ENCODE measurements around the gene ATXN1.

Gene ATXN1

DNA sequence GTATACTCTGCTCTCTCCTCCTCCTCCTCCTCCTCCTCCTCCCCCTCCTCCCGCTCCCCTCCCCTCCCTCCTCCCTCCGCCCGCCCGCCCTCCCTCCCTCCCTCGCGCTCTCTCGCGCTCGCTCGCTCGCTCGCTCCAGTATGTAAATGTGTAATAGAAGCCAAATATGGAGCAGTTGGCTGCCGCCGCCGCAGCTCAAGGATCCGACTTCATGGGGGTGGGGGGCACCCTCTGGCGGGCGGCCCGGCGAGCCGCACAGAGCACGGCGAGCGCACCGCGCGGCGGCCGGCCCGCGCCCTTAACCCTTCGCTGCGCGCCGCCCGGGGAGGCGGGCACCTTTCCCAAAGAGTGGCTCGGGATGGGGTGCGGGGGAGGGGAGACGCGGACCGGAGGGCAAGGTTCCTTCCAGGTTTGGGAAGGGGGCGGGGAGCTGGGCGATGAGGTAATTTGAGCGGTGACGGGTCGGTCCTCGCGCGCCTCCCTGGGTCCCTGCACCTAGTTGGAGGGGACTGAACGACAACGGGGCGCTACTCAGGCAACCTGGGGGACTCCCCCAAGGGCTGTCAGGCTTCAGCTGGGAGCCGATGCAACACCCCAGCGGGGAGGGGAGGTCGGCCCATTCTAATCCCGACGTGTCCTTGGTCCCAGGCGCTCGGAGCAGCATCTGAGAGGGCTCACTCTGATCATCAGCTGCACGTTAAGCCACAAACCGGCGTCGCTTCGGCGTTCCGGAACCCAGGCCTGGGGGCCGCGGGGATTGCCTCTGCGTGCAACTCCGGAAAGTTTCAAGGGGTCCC, 409 bp upstream of the ATXN1 start:
- Histone ChIP-seq H3K4me1 (peaks cover 18% of the 10 kb centered on the region), H3K4me3 (ENCODE audit: low read depth, low read length) (peak overlapping the region; percentile 79), H3K36me3 (no peaks in the 10 kb centered on the region), H3K27me3 (no peaks in the 10 kb centered on the region), H3K9me3 (no peaks in the 10 kb centered on the region)
- peak; percentile 87 for DNase-seq
- TF ChIP-seq, protein P1, sequence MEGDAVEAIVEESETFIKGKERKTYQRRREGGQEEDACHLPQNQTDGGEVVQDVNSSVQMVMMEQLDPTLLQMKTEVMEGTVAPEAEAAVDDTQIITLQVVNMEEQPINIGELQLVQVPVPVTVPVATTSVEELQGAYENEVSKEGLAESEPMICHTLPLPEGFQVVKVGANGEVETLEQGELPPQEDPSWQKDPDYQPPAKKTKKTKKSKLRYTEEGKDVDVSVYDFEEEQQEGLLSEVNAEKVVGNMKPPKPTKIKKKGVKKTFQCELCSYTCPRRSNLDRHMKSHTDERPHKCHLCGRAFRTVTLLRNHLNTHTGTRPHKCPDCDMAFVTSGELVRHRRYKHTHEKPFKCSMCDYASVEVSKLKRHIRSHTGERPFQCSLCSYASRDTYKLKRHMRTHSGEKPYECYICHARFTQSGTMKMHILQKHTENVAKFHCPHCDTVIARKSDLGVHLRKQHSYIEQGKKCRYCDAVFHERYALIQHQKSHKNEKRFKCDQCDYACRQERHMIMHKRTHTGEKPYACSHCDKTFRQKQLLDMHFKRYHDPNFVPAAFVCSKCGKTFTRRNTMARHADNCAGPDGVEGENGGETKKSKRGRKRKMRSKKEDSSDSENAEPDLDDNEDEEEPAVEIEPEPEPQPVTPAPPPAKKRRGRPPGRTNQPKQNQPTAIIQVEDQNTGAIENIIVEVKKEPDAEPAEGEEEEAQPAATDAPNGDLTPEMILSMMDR (IDR thresholded peaks at IDR 0.05; ENCODE audit: low read depth, low read length) = peak; percentile 6; the same call in 1 of the 2 replicates

DNA sequence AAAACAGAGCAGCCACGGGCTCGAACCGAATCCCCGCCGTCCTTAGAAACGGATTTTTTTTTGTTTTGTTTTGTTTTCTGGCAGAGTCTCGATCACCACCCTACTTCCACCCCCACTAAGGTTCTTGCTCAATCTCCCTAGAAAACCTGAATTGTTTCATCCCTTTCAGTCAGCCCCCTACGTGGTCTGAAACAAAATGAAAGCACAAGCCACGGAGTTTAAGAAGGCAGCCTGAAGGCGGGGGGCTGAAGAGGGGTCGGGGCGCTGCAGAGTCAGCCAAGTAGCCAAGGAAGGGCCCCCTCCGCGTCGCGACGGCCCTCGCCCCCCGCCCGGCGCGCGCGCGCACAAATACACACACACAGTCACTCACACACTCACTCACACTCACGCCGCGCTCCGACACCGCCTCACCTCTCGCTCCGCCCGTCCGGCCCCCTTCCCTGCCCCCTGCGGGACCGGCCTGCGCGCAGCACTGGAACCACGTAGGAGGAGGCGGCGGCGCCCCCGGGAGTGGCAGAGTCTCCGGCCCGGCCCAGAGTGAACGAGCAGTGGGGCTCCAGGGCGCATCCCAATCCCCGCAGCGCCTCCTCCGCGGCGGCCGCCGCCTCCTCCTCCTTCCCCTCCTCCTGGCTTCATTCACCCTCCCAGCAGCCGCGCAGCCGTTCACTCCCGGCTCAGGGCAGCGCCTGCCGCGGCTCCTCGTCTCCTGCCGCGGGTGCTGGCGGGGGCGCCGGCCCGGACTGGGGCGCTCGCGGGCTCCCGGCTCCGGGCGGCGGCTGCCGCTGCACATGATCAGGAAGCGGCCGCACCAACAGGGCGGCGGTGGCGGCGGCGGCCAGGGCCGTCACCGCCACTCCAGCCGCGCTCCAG, 1.4 kb downstream of the ATXN1 start:
- H3K9me3 ChIP-seq = no peaks in the 10 kb centered on the region
- no peaks in the 10 kb centered on the region for H3K36me3 ChIP-seq
- peak overlapping the region; percentile 89 for H3K4me3 ChIP-seq (ENCODE audit: low read depth, low read length)
- peaks cover 22% of the 10 kb centered on the region for H3K4me1 ChIP-seq
- no peaks in the 10 kb centered on the region for H3K27me3 ChIP-seq
- TF ChIP-seq, protein P1 (IDR thresholded peaks at IDR 0.05; ENCODE audit: low read depth, low read length) = no peak
- peak; percentile 80 for DNase-seq

DNA sequence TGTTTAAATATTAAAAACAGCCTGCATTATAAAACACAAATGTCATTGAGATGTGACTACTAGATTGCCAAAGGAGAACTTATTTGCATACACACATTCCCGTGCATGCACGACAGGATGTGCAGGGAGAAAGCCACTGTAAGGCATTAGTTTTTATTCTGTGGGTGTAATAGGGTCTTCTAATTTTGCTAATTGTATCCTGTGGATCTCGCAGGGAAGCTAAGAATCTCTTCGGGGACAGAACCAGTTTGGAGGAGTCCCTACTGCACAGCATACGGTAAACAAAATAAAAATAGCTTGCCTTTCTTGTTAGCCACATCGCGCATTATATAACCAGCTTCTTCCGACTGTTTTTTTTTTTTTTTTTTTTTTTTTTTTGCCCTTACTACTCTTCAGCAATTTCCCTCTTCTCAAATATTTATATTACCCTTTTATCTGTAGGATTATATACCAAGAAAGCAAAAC, 2.0 kb downstream of the ATXN1 start:
- no peak for DNase-seq
- H3K9me3 ChIP-seq = no peaks in the 10 kb centered on the region
- H3K4me3 ChIP-seq (ENCODE audit: low read depth, low read length) = peak overlapping the region; percentile 89
- H3K27me3 ChIP-seq = no peaks in the 10 kb centered on the region
- H3K4me1 ChIP-seq = peaks cover 22% of the 10 kb centered on the region
- no peaks in the 10 kb centered on the region for H3K36me3 ChIP-seq
- TF ChIP-seq, protein P1 (IDR thresholded peaks at IDR 0.05; ENCODE audit: low read depth, low read length) = no peak

DNA sequence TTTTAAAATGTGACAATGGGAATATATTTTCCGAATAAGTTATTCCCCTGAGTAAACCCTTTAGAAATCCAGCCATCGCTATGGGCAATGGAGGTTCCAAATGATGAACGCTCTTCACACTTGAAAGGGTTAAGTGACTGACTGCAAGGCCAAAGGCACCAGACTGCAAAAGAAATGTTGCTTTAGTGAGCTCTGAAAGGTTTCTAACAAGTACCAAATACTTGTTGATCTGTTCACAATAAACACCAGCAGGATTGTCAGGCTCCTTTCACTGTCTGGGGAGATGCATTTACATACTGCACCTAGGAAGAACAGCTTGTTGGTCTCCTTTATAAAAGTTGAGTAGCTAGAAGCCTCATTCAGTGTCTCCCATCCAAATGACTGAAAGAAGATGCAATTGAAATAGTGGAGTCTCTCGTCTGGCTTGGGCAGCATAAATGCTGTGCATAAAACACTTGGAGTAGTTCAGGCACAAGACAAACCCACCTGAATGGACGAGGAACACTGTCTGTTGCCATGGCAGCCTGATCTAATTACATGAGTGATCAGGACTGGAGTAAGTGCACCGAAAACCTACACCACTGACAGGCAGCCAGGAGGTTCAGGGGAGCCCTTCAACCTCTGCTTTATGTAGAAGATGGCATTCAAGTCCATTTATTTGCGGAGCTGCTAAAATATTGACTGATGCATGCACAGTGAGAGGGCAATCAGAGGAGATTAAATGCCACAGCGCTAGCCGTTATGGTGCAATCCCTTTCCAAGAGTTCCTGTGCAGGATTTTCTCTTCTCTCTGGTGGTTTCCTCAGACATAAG, 2.9 kb downstream of the ATXN1 start:
- H3K27me3 ChIP-seq = no peaks in the 10 kb centered on the region
- H3K36me3 ChIP-seq = no peaks in the 10 kb centered on the region
- H3K4me3 ChIP-seq (ENCODE audit: low read depth, low read length) = peak overlapping the region; percentile 89
- no peaks in the 10 kb centered on the region for H3K9me3 ChIP-seq
- TF ChIP-seq, protein P1 (IDR thresholded peaks at IDR 0.05; ENCODE audit: low read depth, low read length) = no peak
- peaks cover 27% of the 10 kb centered on the region for H3K4me1 ChIP-seq
- peak; percentile 68 for DNase-seq

DNA sequence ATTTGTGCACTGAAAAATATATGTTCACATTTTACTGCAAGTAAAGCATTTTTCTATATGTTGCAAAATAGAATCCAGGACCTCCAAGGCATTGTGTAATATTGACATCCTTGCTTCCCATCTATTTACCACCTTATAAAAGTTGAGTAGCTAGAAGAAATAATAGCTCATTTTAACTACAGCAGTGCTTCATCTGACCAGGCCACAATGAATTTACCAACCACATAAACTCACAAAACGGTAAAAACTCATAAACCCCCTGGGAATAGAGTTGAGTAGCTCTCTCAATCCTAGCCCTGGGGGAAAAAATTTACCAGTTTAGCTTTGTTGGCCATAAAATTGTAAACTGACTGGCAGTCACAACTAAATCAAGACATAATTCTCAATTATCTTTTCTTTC, 3.9 kb downstream of the ATXN1 start:
- H3K27me3 ChIP-seq = no peaks in the 10 kb centered on the region
- no peaks in the 10 kb centered on the region for H3K9me3 ChIP-seq
- no peak for DNase-seq
- no peak overlapping the region for H3K4me3 ChIP-seq (ENCODE audit: low read depth, low read length)
- no peaks in the 10 kb centered on the region for H3K36me3 ChIP-seq
- peaks cover 34% of the 10 kb centered on the region for H3K4me1 ChIP-seq
- TF ChIP-seq, protein P1 (IDR thresholded peaks at IDR 0.05; ENCODE audit: low read depth, low read length) = no peak
